Naive B cell (primary cell): Measurements from ENCODE around the gene BORCS6. TPM values are rescaled to one million over a fixed set of nuclear protein-coding genes. Genes with fewer than 3 reads are reported as not detected.

Source experiments
- ATAC-seq, 2 donors: fragments of 150-1000 bp; cut with Tn5 transposase; 2 replicates each; pipeline ENCODE4 v1.10.0; 2021; ENCODE audit warnings: low read depth in 2 of 2, mild to moderate bottlenecking in 2 of 2, moderate library complexity in 2 of 2
- DNase-seq: peaks from one replicate; pipeline ENCODE4 v3.0.0; 2022
- H3K27ac Mint-ChIP-seq, 6 donors: one replicate each; pipeline ENCODE4 v1.8.0; 2020 to 2022; ENCODE audit warnings: mild to moderate bottlenecking in 6 of 6, mixed read lengths in 6 of 6, moderate library complexity in 5 of 6, inconsistent platforms in 2 of 6
- H3K27me3 Mint-ChIP-seq, 3 donors: one replicate each; pipeline ENCODE4 v1.8.0; 2021 to 2022; ENCODE audit warnings: mixed read lengths in 3 of 3, mild to moderate bottlenecking in 1 of 3
- H3K36me3 Mint-ChIP-seq, 2 donors: one replicate each; pipeline ENCODE4 v1.8.0; 2020 to 2022; ENCODE audit warnings: mixed read lengths in 2 of 2, inconsistent platforms in 1 of 2, mild to moderate bottlenecking in 1 of 2
- H3K4me1 Mint-ChIP-seq, 3 donors: one replicate each; pipeline ENCODE4 v1.8.0; 2020 to 2022; ENCODE audit warnings: mixed read lengths in 3 of 3, inconsistent platforms in 1 of 3, mild to moderate bottlenecking in 1 of 3, moderate library complexity in 1 of 3
- H3K4me3 Mint-ChIP-seq, 8 donors: one replicate each; pipeline ENCODE4 v1.8.0; 2020 to 2022; ENCODE audit warnings: mild to moderate bottlenecking in 8 of 8, mixed read lengths in 8 of 8, moderate library complexity in 8 of 8, inconsistent platforms in 2 of 8
- H3K9me3 Mint-ChIP-seq, 7 donors: one replicate each; pipeline ENCODE4 v1.8.0; 2020 to 2022; ENCODE audit warnings: mixed read lengths in 7 of 7, mild to moderate bottlenecking in 5 of 7, inconsistent platforms in 2 of 7, moderate library complexity in 1 of 7
- polyA plus RNA-seq, 6 donors: library from polyadenylated mRNA; unstranded; fragments of 300-500 nt; fragmentation: Illumina TruSeq; gene quantifications; one replicate each; pipeline ENCODE4 v1.2.3, GENCODE V29; 2021; ENCODE audit warnings: low read depth in 6 of 6

BORCS6 gene
- polyA plus RNA-seq, 6 donors from 2014 or later, result 14.8 to 24.2 (median 20.4) TPM

- H3K27ac Mint-ChIP-seq, result peak overlapping the region in 2 of 6 donors; percentile 70 to 76
Measured at GRCh38 chr17:8145811-8146210, 44.2 kb downstream of the BORCS6 start.

GRCh38 chr17:8144401-8145231, 45.4 kb downstream of the BORCS6 start:
- ATAC-seq (peak in 1 of 2 donors; percentile 3), DNase-seq (peak; percentile 11)
- Mint-ChIP-seq H3K9me3 (no peaks in the 10 kb centered on the region), H3K27me3 (no peaks in the 10 kb centered on the region), H3K4me3 (peak overlapping the region in 1 of 8 donors; percentile 47), H3K27ac (peak overlapping the region in 1 of 6 donors; percentile 33), H3K36me3 (peaks cover 0 to 25% of the 10 kb centered on the region in 2 donors), H3K4me1 (peaks cover 6 to 23% (median 19%) of the 10 kb centered on the region in 3 donors)

More at GRCh38 chr17:8145811-8146210, 44.2 kb downstream of the BORCS6 start:
- Mint-ChIP-seq H3K4me1 (peaks cover 13 to 30% (median 30%) of the 10 kb centered on the region in 3 donors), H3K27me3 (no peaks in the 10 kb centered on the region), H3K4me3 (peak overlapping the region in 2 of 8 donors; percentile 43 to 44), H3K36me3 (peaks cover 0 to 25% of the 10 kb centered on the region in 2 donors), H3K9me3 (no peaks in the 10 kb centered on the region)
- ATAC-seq (no peak), DNase-seq (no peak)

- Mint-ChIP-seq H3K4me1 (peaks cover 3 to 23% (median 15%) of the 10 kb centered on the region in 3 donors), H3K27me3 (no peaks in the 10 kb centered on the region), H3K36me3 (peaks cover 0 to 25% of the 10 kb centered on the region in 2 donors), H3K9me3 (no peaks in the 10 kb centered on the region), H3K27ac (peak overlapping the region in 3 of 6 donors; percentile 56 to 90 (median 69)), H3K4me3 (peak overlapping the region in 2 of 8 donors; percentile 47 to 55)
- DNase-seq (peak; percentile 14), ATAC-seq (no peak)
Measured at GRCh38 chr17:8143581-8144400, 46.2 kb downstream of the BORCS6 start.

- ATAC-seq (no peak), DNase-seq (peak; percentile 10)
- Mint-ChIP-seq H3K4me3 (peak overlapping the region in 1 of 8 donors; percentile 47), H3K9me3 (no peaks in the 10 kb centered on the region), H3K36me3 (peaks cover 0 to 25% of the 10 kb centered on the region in 2 donors), H3K27me3 (no peaks in the 10 kb centered on the region), H3K4me1 (peaks cover 3 to 23% (median 15%) of the 10 kb centered on the region in 3 donors), H3K27ac (peak overlapping the region in 1 of 6 donors; percentile 69)
Measured at GRCh38 chr17:8142887-8143580, 46.9 kb downstream of the BORCS6 start.

GRCh38 chr17:8142158-8142886, 47.7 kb downstream of the BORCS6 start:
- Mint-ChIP-seq H3K27me3 (no peaks in the 10 kb centered on the region), H3K36me3 (peaks cover 0 to 24% of the 10 kb centered on the region in 2 donors), H3K4me3 (peak overlapping the region in 1 of 8 donors; percentile 64), H3K4me1 (peaks cover 3 to 20% (median 15%) of the 10 kb centered on the region in 3 donors), H3K27ac (peak overlapping the region in 1 of 6 donors; percentile 26), H3K9me3 (no peaks in the 10 kb centered on the region)
- ATAC-seq (no peak), DNase-seq (peak; percentile 15)

- H3K9me3 Mint-ChIP-seq, result no peaks in the 10 kb centered on the region
- DNase-seq, result no peak
- H3K4me3 Mint-ChIP-seq, result peak overlapping the region in 2 of 8 donors; percentile 47 to 64
Measured at GRCh38 chr17:8141741-8142140, 48.2 kb downstream of the BORCS6 start.

GRCh38 chr17:8141045-8141444, 48.9 kb downstream of the BORCS6 start:
- H3K4me1 Mint-ChIP-seq, result peaks cover 7 to 13% (median 7%) of the 10 kb centered on the region in 3 donors
- peak overlapping the region in 3 of 8 donors; percentile 7 to 64 (median 37) for H3K4me3 Mint-ChIP-seq
- peak overlapping the region in 5 of 6 donors; percentile 39 to 90 (median 67) for H3K27ac Mint-ChIP-seq
- H3K36me3 Mint-ChIP-seq, result peaks cover 0 to 12% of the 10 kb centered on the region in 2 donors
- H3K27me3 Mint-ChIP-seq, result no peaks in the 10 kb centered on the region
- ATAC-seq (no peak), DNase-seq (no peak)
- no peaks in the 10 kb centered on the region for H3K9me3 Mint-ChIP-seq

More at GRCh38 chr17:8141741-8142140, 48.2 kb downstream of the BORCS6 start:
- Mint-ChIP-seq H3K4me1 (peaks cover 4 to 17% (median 11%) of the 10 kb centered on the region in 3 donors), H3K27me3 (no peaks in the 10 kb centered on the region), H3K36me3 (peaks cover 0 to 19% of the 10 kb centered on the region in 2 donors), H3K27ac (peak overlapping the region in 3 of 6 donors; percentile 20 to 89 (median 39))
- ATAC-seq, result no peak

GRCh38 chr17:8140065-8141029, 49.6 kb downstream of the BORCS6 start:
- Mint-ChIP-seq H3K4me3 (no peak overlapping the region), H3K27ac (peak overlapping the region in 1 of 6 donors; percentile 47), H3K27me3 (no peaks in the 10 kb centered on the region), H3K4me1 (peaks cover 5 to 11% (median 7%) of the 10 kb centered on the region in 3 donors), H3K36me3 (peaks cover 0 to 8% of the 10 kb centered on the region in 2 donors), H3K9me3 (no peaks in the 10 kb centered on the region)
- ATAC-seq (no peak), DNase-seq (peak; percentile 6)

GRCh38 chr17:8138672-8139371, 51.2 kb downstream of the BORCS6 start:
- H3K36me3 Mint-ChIP-seq, result peaks cover 0 to 4% of the 10 kb centered on the region in 2 donors
- peaks cover 3 to 8% (median 7%) of the 10 kb centered on the region in 3 donors for H3K4me1 Mint-ChIP-seq
- no peak overlapping the region for H3K27ac Mint-ChIP-seq
- ATAC-seq (peak; percentile 86 to 87), DNase-seq (peak; percentile 93)
- no peaks in the 10 kb centered on the region for H3K9me3 Mint-ChIP-seq
- no peaks in the 10 kb centered on the region for H3K27me3 Mint-ChIP-seq
- no peak overlapping the region for H3K4me3 Mint-ChIP-seq

- H3K36me3 Mint-ChIP-seq, result no peaks in the 10 kb centered on the region
- DNase-seq (no peak), ATAC-seq (peak; percentile 40 to 45)
- no peaks in the 10 kb centered on the region for H3K9me3 Mint-ChIP-seq
- no peak overlapping the region for H3K4me3 Mint-ChIP-seq
- H3K27me3 Mint-ChIP-seq, result no peaks in the 10 kb centered on the region
- no peak overlapping the region for H3K27ac Mint-ChIP-seq
- peaks cover 0 to 7% (median 6%) of the 10 kb centered on the region in 3 donors for H3K4me1 Mint-ChIP-seq
Measured at GRCh38 chr17:8138374-8138671, 51.7 kb downstream of the BORCS6 start.
